Nephron progenitor cell (in vitro differentiated cells): Measurements from ENCODE around the gene AGO3.

ENCODE experiments used
- DNase-seq: peaks from one replicate; pipeline ENCODE4 v3.0.0; 2021
- H3K27ac Mint-ChIP-seq: 2 replicates; pipeline ENCODE4 v1.8.0; 2021; ENCODE audit warnings: mild to moderate bottlenecking, moderate library complexity, mixed read lengths
- H3K27me3 Mint-ChIP-seq: 2 replicates; pipeline ENCODE4 v1.8.0; 2021; ENCODE audit warnings: mild to moderate bottlenecking, low read depth, mixed read lengths; ENCODE audit not compliant: poor library complexity
- H3K36me3 Mint-ChIP-seq: 2 replicates; pipeline ENCODE4 v1.8.0; 2021; ENCODE audit warnings: low read depth, mixed read lengths
- H3K4me1 Mint-ChIP-seq: 2 replicates; pipeline ENCODE4 v1.8.0; 2021; ENCODE audit warnings: mixed read lengths
- H3K4me3 Mint-ChIP-seq: 2 replicates; pipeline ENCODE4 v1.8.0; 2021; ENCODE audit warnings: mild to moderate bottlenecking, moderate library complexity, mixed read lengths
- H3K9me3 Mint-ChIP-seq: 2 replicates; pipeline ENCODE4 v1.8.0; 2021; ENCODE audit warnings: mild to moderate bottlenecking, moderate library complexity, mixed read lengths
- CTCF ChIP-seq: fragments of 200-600 bp; sonication (generic); IDR thresholded peaks from 2 replicates; pipeline ENCODE4 v1.5.0; 2021; ENCODE audit warnings: antibody characterized with exemption

Gene AGO3

GRCh38 chr1:36106269-36106668 lies 175.4 kb downstream of the AGO3 start:
- Mint-ChIP-seq H3K4me1 (peaks cover 35% of the 10 kb centered on the region), H3K27me3 (peaks cover 3% of the 10 kb centered on the region), H3K9me3 (no peaks in the 10 kb centered on the region), H3K4me3 (no peak overlapping the region), H3K36me3 (no peaks in the 10 kb centered on the region), H3K27ac (no peak overlapping the region)
- no peak for TF ChIP-seq CTCF
- no peak for DNase-seq

GRCh38 chr1:36107394-36107793 lies 176.5 kb downstream of the AGO3 start:
- H3K4me1 Mint-ChIP-seq: peaks cover 41% of the 10 kb centered on the region
- no peaks in the 10 kb centered on the region for H3K9me3 Mint-ChIP-seq
- TF ChIP-seq CTCF: no peak
- no peaks in the 10 kb centered on the region for H3K36me3 Mint-ChIP-seq
- no peak overlapping the region for H3K27ac Mint-ChIP-seq
- H3K4me3 Mint-ChIP-seq: no peak overlapping the region
- no peak for DNase-seq
- H3K27me3 Mint-ChIP-seq: peaks cover 4% of the 10 kb centered on the region

- Mint-ChIP-seq H3K36me3 (no peaks in the 10 kb centered on the region), H3K4me3 (no peak overlapping the region), H3K9me3 (no peaks in the 10 kb centered on the region), H3K27me3 (peaks cover 6% of the 10 kb centered on the region), H3K27ac (peak overlapping the region; percentile 70), H3K4me1 (peaks cover 41% of the 10 kb centered on the region)
- DNase-seq: no peak
- no peak for TF ChIP-seq CTCF
Measured at GRCh38 chr1:36108314-36108713, 177.4 kb downstream of the AGO3 start.

GRCh38 chr1:36109041-36109679 lies 178.3 kb downstream of the AGO3 start:
- no peak overlapping the region for H3K4me3 Mint-ChIP-seq
- H3K36me3 Mint-ChIP-seq: no peaks in the 10 kb centered on the region
- H3K27ac Mint-ChIP-seq: peak overlapping the region; percentile 39
- DNase-seq: no peak
- H3K4me1 Mint-ChIP-seq: peaks cover 49% of the 10 kb centered on the region
- no peak for TF ChIP-seq CTCF
- H3K27me3 Mint-ChIP-seq: peaks cover 6% of the 10 kb centered on the region
- H3K9me3 Mint-ChIP-seq: no peaks in the 10 kb centered on the region

- Mint-ChIP-seq H3K4me3 (no peak overlapping the region), H3K4me1 (peaks cover 50% of the 10 kb centered on the region), H3K9me3 (no peaks in the 10 kb centered on the region), H3K36me3 (no peaks in the 10 kb centered on the region), H3K27me3 (peaks cover 6% of the 10 kb centered on the region), H3K27ac (no peak overlapping the region)
- no peak for TF ChIP-seq CTCF
- DNase-seq: no peak
Measured at GRCh38 chr1:36111151-36111550, 180.2 kb downstream of the AGO3 start.

- DNase-seq: no peak
- Mint-ChIP-seq H3K27ac (no peak overlapping the region), H3K4me3 (no peak overlapping the region), H3K9me3 (no peaks in the 10 kb centered on the region), H3K36me3 (no peaks in the 10 kb centered on the region), H3K4me1 (peaks cover 51% of the 10 kb centered on the region), H3K27me3 (peaks cover 9% of the 10 kb centered on the region)
- no peak for TF ChIP-seq CTCF
Measured at GRCh38 chr1:36112823-36113222, 181.9 kb downstream of the AGO3 start.
